Measurements from ENCODE around the gene ATP5MG. TPM values are rescaled to one million over a fixed set of nuclear protein-coding genes. Genes with fewer than 3 reads are reported as not detected.

ATP5MG gene
- polyA plus RNA-seq, 3 donors = 63.1 to 232 (median 188) TPM

- WGBS, 3 donors = 0 to 1% (median 0%) methylated on average over 27 to 50 of the region's 55 CpGs
- H3K27ac ChIP-seq (ENCODE audit: low read depth, low read length) = no peak overlapping the region
These were observed 35.3 kb downstream of the ATP5MG start for GRCh38 chr11:118436639-118437207.

DNA sequence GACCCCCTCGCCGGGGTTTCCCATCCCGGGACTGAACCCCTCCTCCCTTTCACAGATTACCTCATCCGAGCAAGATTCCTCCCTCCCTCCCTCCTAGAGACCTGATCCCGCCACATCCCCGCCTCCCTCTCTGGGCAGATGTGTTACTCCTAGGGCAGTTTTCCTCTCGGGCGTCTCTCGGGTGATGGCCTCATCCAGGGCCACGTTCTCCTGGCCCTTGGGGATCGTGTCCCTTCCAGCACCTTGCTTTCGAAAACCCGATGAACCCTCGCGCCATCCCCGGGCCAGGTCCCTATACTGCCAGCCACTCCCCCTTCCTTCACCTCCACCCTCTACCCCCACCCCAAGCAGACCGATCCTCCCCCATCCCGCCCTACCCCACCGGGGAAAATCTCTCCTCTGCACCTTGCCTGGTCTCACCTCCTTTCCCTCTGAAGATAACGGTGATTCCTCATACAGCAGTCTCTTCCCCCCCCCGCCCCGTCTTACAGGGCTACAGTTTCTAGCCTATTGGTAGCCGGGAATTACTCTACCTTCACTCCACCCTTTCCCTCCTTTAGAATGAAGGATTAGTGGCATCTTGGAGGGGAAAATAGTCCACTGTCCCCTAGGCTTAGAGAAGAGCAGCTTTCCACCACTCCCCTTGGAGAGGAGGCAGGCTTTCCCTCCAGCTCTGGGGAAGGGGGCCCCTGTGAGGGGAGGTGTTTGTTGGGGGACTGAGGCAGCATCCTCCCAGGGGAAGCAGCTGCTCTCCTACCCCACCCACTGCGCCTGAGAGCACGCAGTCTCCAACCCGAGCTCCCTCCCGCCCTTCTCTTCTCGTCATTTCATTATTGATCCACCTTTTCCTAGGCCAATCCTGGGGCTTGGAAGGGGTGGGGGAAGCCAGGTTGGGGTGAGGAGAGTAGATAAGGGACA, 36.1 kb downstream of the ATP5MG start:
- no peak overlapping the region for H3K27ac ChIP-seq (ENCODE audit: low read depth, low read length)
- 0 to 2% (median 1%) methylated on average over 26 to 28 of the region's 28 CpGs for WGBS, 3 donors

- WGBS, 3 donors = 1 to 2% (median 1%) methylated on average over 14 of the region's 14 CpGs
These were observed 37.0 kb downstream of the ATP5MG start for GRCh38 chr11:118438314-118438931.

DNA sequence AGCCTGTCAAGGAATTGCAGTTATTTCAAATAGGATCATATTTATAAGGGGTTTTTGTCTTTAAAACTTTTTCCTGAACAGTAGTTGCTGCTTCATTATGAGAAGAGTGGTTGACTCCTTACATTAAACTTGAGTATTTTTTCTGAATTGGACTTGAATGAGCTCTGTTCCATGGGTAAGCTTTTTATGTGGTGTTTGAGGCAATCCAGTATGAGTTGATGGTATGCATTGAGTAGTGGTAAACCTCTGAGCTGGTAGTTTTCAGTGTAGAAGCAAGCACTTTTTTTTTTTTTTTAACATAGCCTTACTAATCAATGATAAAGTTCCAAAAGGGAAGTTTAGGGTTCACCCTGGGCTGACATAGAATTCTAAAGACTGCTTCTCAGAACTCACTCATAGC, 38.2 kb downstream of the ATP5MG start:
- no peak overlapping the region for H3K27ac ChIP-seq (ENCODE audit: low read depth, low read length)

More at GRCh38 chr11:118438314-118438931, 37.0 kb downstream of the ATP5MG start:
- no peak overlapping the region for H3K27ac ChIP-seq (ENCODE audit: low read depth, low read length)

- no peak overlapping the region for H3K27ac ChIP-seq (ENCODE audit: low read depth, low read length)
- 42 to 58% (median 49%) methylated on average over 3 of the region's 3 CpGs for WGBS, 3 donors
These were observed 40.4 kb downstream of the ATP5MG start for GRCh38 chr11:118441770-118442275.

- H3K27ac ChIP-seq (ENCODE audit: low read depth, low read length) = no peak overlapping the region
- 44 to 73% (median 68%) methylated on average over 3 of the region's 3 CpGs for WGBS, 3 donors
These were observed 40.9 kb downstream of the ATP5MG start for GRCh38 chr11:118442301-118442700.

DNA sequence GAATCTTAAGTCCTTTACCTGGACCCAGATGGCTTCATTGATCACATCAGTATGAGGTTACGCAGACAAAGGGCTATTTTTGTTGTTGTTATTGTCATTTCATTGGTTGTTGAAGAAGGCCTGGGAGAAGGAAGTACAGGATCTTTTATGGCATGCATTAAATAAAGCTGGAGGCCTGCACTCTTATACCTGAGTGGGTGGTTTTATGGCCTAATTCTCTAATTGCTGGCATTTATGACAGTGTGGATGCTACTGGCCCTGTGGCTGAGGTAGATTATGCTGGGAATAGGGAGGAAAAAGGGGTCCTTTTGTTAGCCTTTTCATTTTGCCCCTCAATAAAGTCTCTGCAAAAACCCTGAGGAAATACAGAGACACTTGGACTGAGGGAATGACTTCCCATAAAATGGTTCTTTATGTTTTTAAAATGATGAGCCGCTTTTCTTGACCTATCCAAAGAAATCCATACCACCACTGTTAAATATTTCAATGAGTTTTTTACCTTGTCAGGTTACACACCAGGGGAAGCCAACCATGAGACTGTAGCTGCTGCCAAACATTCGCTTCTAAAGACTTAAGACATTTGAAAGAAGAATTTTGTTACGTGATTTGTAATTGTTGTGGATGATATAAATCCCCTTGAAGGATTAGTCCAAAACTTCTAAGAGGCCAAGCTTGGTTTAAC, 41.6 kb downstream of the ATP5MG start:
- H3K27ac ChIP-seq (ENCODE audit: low read depth, low read length) = no peak overlapping the region
- WGBS, 3 donors = 84 to 92% (median 90%) methylated on average over 4 of the region's 4 CpGs

DNA sequence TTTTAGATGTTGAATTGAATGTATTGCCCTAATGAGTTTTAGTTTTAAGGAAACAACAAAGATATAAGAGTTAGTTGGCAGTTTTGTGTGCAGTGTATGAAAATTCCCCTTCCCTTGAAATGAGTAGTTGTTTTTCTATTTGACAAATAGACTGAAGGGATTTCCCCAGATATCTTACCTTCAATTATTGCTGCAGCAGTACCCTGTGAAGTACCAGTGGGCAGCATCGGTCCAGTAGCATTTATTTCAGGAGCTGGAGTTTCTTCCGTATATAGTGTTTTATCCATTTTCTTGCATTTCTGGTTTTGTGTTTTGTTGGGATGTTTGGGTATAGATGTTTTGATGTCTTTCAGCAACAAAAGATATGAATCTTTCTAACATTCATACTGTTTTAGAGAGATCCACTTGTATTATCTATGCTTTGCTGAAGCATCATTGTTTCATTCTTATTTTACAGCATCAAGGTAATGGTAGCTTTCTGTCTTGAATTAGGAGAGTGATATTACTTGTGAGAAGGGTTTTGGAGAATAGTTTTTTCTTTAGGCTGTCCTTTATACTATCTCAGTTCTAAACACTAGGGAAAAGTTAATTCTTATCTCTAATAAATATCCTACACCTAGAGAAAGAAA, 42.3 kb downstream of the ATP5MG start:
- H3K27ac ChIP-seq (ENCODE audit: low read depth, low read length) = no peak overlapping the region
- 80 to 88% (median 86%) methylated on average over 2 of the region's 2 CpGs for WGBS, 3 donors

- WGBS, 3 donors = 92 to 96% (median 94%) methylated on average over 4 of the region's 4 CpGs
- no peak overlapping the region for H3K27ac ChIP-seq (ENCODE audit: low read depth, low read length)
These were observed 46.0 kb downstream of the ATP5MG start for GRCh38 chr11:118447423-118447822.

GRCh38 chr11:118448294-118448693, 46.9 kb downstream of the ATP5MG start:
- H3K27ac ChIP-seq (ENCODE audit: low read depth, low read length) = no peak overlapping the region

GRCh38 chr11:118449316-118449918, 48.0 kb downstream of the ATP5MG start:
- WGBS, 3 donors = 80 to 94% (median 82%) methylated on average over 4 of the region's 4 CpGs
- H3K27ac ChIP-seq (ENCODE audit: low read depth, low read length) = no peak overlapping the region

DNA sequence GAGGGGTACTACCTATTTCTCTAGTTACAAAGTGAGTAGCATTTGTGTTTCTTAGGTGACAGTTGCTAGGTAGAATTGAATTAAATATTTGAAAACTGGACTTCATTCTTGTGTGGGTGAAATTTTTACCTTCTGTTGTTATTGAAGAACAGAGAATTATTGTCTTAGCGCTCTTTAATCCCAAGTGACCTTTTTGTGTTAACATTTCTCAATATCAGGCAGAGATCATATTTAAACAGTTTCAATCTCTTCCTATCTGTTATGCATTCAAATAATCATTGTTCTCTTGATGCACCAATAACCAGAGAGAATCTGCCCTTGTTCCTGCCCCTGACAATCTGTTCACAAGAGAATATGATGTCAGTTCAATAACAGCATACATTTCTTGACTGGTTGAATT, 49.0 kb downstream of the ATP5MG start:
- 68 to 90% (median 82%) methylated on average over 1 of the region's 1 CpG for WGBS, 3 donors
- H3K27ac ChIP-seq (ENCODE audit: low read depth, low read length) = no peak overlapping the region

Other genes starting within 250 kb of the ATP5MG start
- gene SCN4B, start 248.8 kb upstream of the ATP5MG start, polyA plus RNA-seq = 1 to 10 TPM; 1.0 to 4.0 (median 3.5) TPM
- under 1 TPM; 0.06 to 0.45 (median 0.07) TPM for gene SCN2B, start 225.0 kb upstream of the ATP5MG start, polyA plus RNA-seq
- 10 to 100 TPM in 1 of 3 donors, 1 to 10 TPM in 1, under 1 TPM in 1; 0.87 to 14.6 (median 9.2) TPM for gene JAML, start 176.6 kb upstream of the ATP5MG start, polyA plus RNA-seq
- gene MPZL3, start 149.2 kb upstream of the ATP5MG start, polyA plus RNA-seq = 1 to 10 TPM; 1.2 to 3.2 (median 1.8) TPM
- gene MPZL2, start 137.3 kb upstream of the ATP5MG start, polyA plus RNA-seq = 10 to 100 TPM in 2 of 3 donors, 1 to 10 TPM in 1; 6.9 to 23.1 (median 12.3) TPM
- 1 to 10 TPM; 1.9 to 4.3 (median 2.9) TPM for gene CD3E, start 96.9 kb upstream of the ATP5MG start, polyA plus RNA-seq
- 1 to 10 TPM; 1.2 to 4.3 (median 2.0) TPM for gene CD3D, start 58.9 kb upstream of the ATP5MG start, polyA plus RNA-seq
- gene CD3G, start 57.3 kb upstream of the ATP5MG start, polyA plus RNA-seq = under 1 TPM in 2 of 3 donors, not detected in 1; 0.25 to 0.79 TPM
- gene UBE4A, start 42.0 kb upstream of the ATP5MG start, polyA plus RNA-seq = 10 to 100 TPM in 2 of 3 donors, 1 to 10 TPM in 1; 7.9 to 14.7 (median 11.4) TPM
- gene KMT2A, start 34.9 kb downstream of the ATP5MG start, polyA plus RNA-seq = 10 to 100 TPM in 1 of 3 donors, 1 to 10 TPM in 2; 7.9 to 14.4 (median 8.1) TPM
- gene TTC36, start 125.9 kb downstream of the ATP5MG start, polyA plus RNA-seq = 10 to 100 TPM in 1 of 3 donors, 1 to 10 TPM in 2; 1.0 to 12.6 (median 2.8) TPM
- 10 to 100 TPM in 1 of 3 donors, 1 to 10 TPM in 2; 5.5 to 13.4 (median 6.4) TPM for gene TMEM25, start 129.6 kb downstream of the ATP5MG start, polyA plus RNA-seq
- 10 to 100 TPM; 12.4 to 22.5 (median 15.1) TPM for gene IFT46, start 164.3 kb downstream of the ATP5MG start, polyA plus RNA-seq
- gene ARCN1, start 170.8 kb downstream of the ATP5MG start, polyA plus RNA-seq = 10 to 100 TPM; 73.5 to 82.1 (median 73.9) TPM
- gene PHLDB1, start 206.0 kb downstream of the ATP5MG start, polyA plus RNA-seq = 100 to 1,000 TPM in 2 of 3 donors, 10 to 100 TPM in 1; 31.5 to 339 (median 208) TPM